Embryonic facial prominence (tissue), 1 donor: ENCODE data around the gene ZNF488.
"Not testable (repeated sequence)": the region's sequence is repeated elsewhere in the genome, so short reads cannot be mapped to it uniquely, and the experiment has no call there.

Experiments
- DNase-seq: peaks from one replicate; pipeline ENCODE4 v3.0.0-alpha.2; 2016; ENCODE audit errors: extremely low spot score

Gene ZNF488

DNA sequence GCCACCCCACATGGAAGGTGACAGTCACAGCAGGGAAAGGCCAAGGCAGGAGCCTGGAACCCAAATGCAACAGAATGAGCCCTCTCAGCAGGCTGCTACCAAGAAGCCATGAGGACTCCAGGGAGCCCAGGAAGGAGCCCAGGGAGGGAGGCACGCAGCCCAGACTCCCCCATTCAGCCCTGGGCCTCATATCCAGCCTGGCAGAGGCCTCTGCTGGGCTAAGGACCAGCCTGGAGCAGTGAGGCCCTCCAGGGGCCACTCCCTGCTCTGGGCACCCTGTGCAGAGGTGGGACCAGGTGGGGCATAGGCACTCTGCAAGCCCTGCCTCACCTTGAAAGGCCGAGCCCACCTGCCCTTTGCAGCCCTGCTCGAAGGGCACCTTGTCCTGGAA, 25.8 kb upstream of the ZNF488 start:
- DNase-seq = no peak

DNA sequence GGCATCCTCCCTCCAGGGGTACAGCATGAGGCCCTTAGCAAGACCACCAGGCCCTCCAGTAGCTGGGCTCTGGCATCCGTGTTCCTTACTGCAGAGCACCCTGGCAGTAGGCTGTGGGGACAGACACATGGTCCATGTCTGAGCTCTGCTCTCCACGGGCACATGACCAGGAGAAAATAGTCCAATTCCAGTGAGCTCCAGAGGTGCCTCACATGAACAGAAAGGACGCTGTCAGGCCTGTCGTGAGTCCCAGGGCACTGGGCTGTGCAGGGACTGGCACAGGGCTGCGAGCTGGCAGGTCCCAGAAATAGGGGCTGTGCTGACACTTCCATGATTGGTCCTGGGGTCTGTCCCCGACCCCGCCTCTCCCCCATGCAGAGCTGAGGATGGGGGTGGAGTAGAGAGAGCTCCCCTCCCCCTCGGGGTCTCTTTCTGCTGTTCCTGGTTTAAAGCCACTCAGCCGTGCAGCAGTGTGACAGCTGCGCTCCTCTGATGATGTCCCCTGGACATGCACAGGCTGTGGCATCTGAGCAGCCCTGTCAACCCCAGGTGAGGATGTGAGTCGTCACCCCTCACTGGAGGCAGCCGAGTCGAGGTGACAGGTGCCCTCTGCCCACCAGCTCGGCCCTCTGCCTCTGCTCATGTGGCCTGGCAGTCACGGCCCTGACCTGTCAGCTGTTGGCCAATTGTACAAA, 25.2 kb upstream of the ZNF488 start:
- no peak for DNase-seq

DNA sequence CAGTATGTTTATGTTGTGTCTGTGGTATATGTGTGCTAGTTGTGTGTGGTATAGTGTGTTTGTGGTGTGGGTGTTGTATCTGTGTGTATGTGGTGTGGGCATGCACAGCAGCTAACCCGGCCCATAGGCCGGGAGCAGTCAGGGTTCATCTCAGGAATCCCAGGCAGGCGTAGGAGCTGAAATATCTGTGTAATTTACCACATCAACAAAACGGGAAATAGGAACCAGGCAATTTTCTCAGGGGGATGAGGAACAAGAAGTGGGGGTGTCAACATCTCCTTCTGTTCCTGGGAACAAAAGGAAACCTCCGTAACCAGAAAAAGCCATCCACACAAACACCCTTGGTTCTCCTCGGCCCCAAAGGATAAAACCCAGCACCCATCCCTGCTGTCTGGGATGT, 24.5 kb upstream of the ZNF488 start:
- DNase-seq = no peak

DNA sequence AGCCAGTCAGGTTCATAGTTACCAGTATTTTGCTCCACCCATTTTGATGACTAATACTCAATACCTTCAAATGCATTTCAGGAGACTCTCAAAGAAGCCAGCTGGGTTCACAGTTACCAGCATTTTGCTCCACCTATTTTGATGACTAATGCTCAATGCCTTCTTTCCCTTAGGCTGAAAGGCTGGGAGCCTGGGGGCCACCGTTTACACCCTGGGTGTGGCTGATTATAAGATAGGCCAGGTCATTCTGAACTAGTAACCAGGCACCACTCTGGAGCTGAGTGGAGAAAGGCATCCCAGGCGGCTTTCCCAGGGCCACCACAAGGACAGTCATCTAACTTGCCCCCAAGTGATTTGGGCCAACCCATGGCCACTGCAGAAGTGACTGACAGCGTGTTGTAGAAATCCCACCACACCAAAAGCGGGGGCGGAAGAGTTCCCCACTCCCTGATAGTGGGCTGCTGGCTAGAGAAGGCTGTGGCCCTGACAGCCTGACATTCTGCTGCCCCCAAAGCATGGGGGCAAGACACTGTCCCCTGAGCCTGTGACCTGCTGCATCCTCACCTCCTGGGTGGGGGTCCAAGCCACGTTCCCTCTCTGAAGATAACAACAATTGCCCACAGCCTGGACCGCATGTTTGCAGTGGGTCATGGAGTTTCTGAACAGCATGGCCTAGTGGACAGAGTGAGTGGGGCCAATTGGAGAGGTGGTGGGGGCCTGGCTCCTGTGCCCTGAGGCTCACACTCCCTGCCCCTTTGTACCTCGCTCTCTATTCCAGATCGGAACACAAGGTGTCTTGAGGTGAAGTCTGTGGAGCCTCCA, 23.0 kb upstream of the ZNF488 start:
- DNase-seq = no peak

DNA sequence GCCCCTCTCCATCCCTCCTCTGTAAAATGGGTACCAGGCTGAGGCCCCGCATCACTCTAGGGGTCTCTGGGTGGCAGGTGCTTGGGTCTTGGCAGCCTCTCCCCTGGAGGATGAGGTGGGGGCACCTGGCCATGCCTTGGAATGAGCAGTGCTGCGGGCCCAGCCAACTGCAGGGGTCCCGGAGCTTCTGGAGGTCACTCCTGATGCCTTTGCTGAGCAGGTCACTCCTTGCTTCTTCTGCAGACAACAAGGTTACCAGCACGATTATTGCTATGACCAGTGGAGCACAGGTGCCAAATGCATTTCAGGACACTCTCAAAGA, 22.4 kb upstream of the ZNF488 start:
- no peak for DNase-seq

DNA sequence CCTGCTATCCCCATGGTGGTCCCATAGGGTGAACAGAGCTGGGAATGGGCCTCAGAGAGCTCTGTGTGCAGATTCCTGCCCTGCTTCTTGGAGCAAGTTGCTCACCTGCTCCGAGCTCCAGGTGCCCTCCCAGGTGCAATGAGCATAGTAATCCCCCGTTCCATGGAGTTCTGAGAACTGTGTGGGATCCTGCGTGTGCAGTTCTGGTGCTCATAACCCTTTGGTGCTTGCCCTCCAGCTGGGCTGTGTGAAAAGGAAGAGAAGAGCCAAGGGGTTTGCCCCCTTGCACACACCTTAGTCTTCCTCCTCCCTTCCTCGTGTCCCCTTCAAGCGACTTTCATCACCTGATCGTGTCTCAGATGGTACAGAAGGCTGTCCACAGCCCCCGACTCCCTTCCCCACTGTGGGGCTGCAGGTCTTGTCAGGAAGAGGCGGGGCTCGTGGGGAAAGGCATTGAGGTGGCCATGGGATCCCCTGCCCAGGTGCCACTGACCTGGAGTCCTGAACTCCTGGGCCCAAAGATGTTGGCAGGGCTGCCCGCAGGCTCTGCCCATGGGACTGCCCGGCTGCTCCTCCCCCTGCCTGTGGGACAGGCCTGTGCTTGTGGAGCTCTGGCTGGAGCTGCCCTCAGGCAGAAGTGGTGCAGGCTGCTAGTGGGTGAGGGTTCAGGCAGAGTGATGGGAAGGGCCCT, 21.9 kb upstream of the ZNF488 start:
- no peak for DNase-seq

DNA sequence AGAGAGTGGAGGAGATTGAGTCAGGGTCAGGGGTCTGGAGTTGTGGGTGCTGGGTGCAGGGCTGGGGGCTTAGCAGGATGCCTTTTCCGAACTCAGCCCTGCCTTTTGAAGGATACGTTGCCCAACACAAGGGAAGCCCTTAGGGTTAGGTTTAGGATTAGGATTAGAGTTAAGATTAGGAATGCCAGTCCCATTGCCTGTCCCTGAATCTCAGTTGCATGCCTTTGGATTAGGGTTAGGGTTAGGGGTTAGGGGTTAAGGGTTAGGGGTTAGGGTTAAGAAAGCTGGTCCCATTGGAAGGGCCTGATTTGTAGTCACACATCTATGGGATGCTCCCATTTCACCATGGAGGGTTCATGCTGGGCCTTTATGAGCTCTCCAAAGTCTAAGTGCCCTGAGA, 20.8 kb upstream of the ZNF488 start:
- no peak for DNase-seq

DNA sequence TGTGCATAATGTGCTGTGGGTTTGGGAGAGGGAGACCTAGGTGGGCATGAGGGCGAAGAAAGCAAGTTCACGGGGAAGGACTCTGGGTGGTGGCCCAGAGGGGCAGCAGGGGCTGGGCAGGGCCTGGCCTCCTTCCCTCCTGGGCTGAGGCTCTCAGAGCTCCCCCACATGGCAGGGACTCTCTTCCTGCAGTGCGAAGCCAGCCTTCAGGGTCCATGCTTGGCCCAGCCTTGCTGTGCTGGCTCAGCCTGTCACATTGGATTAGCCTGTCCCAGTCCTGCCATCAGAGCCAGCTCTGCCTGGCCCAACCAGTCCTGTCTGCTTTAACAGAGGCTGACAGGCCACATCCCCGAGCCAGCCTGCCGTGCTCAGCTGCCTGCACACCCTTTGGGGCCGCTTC, 20.4 kb upstream of the ZNF488 start:
- DNase-seq = no peak

DNA sequence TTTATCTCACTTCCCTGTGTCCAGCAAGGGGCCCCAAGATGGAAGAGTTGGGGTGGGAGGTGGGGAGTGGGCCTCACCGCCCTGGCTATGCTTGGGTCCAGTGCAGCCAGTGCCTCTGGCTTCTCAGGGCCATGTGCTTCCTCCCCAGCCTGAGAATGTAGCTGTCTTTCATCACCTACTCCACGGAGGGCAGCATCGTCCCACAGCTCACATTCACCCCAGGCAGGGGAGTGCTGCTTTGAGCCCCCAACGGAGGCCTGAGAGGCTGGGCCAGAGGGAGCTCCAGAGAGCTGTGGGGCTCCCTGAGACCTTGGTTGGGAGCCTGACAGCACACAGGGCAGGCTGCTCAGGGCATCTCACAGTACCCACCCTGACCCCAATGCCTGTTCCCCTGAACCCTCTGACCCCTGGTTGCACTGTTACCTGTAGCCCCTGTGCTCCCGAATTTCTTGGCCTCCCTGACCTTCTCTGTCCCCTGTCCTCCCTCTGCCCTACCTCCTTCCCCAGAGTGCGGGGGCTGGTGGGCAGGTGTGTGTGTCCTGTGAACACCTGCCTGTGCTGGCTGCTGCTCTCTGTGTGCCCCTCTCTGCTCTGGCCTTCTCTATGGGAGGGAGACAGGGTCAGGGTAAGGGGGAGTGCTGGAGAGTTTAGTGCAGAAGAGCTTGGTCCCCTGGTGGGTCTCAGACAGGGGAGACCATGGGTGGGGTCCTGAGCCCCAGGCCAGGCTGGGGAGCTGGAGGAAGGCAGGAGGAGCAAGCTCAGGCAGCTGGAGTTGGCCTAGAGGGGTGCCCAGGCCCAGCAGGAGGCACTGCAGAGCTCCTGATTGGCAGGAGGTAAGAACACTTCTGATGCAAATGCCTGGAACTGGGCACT, 19.6 kb upstream of the ZNF488 start:
- DNase-seq = no peak

DNA sequence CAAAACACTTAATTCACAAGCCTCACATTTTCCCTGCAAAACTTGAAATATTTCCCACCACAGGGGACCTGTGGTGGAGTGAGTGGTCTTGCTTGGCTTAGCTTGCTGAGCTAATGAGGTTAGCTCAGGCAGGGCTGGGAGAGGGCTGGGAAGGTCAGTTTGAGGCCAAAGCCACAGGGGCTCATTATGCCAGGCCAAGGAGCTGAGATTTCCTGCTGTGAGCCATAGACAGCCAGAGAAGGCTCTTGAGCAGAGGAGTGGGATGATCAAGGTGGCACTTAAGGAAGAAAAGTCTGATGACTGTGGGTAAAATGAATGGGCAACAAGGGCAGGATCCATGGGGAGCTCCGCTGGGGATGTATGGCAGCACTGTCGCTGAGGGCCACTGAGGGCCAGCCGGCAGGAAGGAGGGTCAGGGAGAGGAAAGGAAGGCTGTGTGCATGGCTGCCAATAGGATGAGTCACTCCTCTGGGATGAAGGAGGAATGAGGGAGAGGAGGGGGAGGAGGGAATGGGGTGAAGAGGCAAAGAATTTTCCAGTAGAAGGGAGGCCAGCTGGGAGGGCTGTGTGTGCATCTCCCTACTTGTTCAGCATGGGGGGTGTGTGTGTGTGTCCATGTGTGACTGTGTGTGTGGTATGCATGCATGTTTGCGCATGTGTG, 18.7 kb upstream of the ZNF488 start:
- no peak for DNase-seq

DNA sequence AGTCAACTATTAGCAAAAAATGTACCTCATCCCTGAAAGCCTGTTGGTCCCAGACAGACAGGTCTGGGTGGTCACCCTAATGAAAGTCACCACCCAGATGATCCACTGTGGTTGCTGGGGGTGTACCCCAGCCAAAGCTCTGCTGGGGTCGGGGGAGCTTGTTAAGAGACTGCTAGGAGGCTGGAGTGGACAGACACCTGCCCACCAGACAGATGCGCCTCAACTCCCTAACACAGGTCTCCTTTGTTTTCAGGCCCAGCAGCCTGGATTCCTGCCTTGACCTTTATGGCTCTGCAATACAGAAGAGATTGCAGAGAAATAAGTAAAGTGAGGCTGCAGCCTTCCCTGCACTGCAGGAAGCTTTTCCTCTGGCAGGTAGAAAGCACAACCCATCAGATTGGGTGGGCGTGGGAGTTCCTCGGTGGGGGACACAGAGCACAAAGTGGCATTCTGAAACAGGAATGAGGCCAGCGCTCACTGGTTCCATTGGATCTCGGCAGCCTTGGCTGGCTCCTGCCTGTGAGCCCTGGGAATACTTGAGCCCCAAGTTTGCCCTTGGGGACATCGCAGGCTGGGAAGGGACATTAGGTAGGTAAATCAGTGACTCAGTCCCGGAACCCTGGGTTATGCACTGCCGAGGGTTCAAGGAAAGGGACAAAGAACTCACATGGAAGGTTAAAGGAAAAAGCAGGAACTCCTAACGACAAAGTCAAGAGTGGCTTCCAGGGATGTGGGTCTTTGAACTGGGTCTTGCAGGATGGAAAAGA, 18.0 kb upstream of the ZNF488 start:
- no peak for DNase-seq

DNA sequence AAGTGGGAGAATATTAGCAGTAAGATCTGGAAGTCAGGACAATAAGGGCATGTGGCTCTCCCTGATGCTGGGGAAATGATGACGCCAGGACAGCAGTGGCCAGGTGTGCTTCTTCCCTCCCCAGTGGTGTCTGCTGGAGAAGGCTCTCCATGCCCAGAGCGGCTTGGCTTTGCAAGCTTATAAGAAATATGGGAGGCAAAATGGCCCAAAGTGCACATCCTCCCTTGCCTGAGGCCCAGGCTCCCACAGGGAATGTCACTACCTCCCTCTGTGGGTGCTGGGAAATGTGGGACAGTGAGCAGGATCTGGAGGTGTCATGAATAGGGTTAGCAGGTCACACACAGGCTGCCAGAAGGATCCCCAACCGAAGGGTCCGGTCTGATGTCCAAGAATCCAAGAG, 17.1 kb upstream of the ZNF488 start:
- no peak for DNase-seq

DNA sequence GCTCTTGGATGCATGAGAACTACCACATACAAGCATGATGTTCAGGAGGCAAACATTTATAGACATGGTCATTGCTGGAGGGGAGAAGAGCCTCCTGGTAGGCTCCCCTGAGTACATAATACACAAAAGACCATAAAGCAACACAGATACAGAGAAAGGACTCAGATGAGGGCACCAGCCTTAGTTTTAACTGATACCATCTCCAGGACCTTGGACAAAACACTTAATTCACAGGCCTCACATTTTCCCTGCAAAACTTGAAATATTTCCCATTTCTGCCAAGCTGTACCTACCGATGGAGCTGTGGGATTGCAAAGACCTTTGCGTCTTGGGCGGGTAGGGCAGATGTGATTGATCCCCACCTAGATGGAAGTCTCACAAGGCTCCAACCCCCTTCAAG, 16.7 kb upstream of the ZNF488 start:
- no peak for DNase-seq

DNA sequence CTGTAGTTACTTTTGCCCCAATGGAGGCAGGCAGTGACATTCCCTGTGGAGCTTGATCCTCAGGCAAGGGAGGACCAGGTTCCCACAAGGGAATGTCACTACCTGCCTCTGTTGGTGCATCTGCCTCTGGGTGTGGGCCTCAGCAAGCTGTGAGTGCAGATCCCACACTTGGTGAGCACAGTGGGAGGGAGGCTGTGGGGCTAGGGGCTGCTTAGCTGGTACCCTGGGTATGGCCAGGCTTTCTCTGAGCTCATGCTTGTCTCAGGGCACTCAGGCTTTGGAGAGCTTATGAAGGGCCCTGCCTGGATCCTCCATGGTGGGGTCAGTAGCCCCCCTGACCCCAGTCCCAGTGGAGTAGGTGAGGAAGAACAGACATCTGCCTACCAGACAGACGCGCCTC, 16.2 kb upstream of the ZNF488 start:
- no peak for DNase-seq

DNA sequence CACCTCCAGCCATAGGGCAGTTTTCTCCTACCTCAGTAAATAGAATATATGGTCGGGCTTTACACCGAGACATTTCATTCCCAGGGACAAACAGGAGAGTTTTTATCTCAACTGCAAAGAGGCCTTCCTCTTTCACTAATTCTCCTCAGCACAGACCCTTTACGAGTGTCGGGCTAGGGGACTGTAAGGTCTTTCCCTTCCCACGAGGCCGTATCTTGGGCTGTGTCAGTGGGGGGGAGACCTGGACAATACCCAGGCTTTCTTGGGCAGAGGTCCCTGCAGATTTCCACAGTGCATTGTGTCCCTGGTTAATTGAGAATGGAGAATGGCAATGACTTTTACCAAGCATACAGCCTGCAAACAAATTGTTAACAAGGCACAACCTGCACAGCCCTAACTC, 13.2 kb upstream of the ZNF488 start:
- no peak for DNase-seq

DNA sequence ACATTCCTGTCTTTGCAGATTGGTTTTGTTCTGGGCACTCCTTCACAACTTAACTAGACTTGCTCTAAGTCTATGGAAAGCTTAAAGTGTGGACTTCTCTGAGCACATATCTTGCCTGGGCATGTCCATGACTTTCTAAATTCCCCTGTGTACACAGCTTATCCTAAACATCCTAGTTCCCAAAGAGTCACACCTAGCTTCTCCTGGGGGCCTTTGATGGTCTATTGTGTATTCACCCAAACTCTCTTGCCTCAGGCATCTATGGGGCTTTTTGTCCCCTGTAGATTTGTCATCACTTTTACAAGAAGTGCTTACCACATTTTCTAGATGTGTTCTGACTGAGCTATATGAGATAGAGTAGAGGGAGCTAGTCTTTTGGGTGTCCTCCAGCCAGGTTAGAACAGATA, 12.2 kb upstream of the ZNF488 start:
- no peak for DNase-seq

DNA sequence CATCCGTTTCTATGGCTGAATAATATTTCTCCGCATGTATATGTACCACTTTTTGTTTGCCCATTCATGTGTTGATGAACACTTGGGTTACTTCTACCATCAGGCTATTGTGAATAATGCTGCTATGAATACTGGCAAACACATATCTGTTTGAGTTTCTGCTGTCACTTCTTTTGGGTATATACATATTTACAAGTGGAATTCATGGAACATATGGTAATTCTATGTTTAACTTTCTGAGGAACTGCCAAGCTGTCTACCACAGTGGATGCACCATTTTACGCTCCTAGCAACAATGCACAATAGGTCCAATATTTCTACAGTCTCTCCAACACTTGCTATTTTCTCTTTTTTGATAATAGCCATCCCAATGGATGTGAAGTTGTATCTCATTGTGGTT, 5.5 kb upstream of the ZNF488 start:
- DNase-seq = no peak

DNA sequence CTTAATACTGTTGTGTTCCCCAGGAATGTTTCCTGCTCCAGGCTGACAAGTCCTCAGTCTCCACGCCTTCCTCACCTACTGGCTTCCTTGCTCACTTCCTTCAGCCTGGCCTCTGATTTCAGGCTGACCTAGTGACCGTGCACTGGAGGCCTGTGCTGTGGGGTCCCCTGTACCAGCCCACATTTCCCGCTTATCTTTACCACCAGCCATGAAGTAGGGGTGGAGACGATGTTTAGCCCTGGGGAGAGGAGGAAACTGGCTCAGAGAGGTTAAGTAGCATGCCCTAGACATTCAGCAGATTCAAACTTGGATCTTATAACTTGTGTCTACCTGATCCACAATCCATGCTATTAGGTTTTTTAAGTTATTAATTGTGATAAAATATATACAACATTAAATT, 4.8 kb upstream of the ZNF488 start:
- no peak for DNase-seq

DNA sequence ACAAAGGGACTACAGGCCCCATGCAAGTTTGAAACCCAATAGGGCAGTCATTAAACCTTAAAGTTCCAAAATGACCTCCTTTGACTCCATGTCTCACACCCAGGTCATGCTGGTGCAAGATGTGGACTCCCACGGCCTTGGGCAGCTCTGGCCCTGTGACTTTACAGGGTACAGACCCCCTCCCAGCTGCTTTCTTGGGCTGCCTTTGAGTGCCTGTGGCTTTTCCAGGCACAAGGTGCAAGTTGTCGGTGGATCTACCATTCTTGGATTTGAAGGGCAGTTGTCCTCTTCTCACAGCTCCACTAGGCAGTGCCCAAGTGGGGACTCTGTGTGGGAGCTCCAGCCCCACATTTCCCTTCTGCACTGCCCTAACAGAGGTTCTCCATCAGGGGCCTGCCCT, 2.0 kb upstream of the ZNF488 start:
- not testable (repeated sequence) for DNase-seq

DNA sequence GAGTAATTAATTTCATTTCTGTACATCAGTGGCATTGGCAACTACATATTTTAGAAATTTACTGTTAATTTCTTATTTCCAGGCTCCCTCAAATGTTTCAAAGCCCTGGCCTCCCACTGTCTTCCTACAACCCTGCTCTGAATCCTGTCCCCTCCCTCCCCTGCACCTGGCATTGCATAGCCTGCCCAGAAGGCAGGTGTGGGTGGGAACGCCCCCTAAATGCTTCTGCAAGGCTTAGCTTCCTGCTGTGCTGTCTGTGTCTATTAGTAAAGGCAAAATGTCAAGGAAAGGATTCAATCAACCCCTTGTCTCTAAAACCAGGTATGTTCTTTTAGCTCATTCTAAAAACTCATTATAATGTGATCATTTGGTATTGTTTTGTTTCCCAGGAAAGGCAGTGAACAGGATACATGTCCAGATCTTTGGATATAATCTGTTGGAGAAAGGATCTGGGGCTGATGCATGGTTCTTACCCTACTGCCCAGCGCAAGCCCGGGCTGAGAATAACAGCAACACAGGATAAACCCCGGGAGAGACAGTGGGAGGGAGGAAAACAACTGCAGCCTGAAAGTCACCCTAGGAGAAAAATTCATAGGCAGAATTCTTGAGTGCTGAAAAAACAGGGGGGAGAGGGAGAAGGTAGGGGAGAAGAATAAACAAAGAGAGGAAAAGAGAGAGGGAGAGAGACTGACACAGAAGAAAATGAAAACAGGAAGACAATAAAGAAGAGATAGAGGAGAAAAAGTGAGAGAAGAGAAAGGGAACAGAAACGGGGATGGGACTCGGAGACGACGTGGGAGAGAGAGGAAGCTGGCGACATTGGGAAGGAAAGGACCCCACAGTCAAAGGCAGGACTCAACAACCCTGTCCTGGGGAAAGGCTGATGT, 589 bp downstream of the ZNF488 start:
- no peak for DNase-seq
